Nephron progenitor cell (in vitro differentiated cells): ENCODE results near the gene RCAN2.

Experiments used
- DNase-seq: peaks from one replicate; pipeline ENCODE4 v3.0.0; 2021
- H3K27ac Mint-ChIP-seq: 2 replicates; pipeline ENCODE4 v1.8.0; 2021; ENCODE audit warnings: mild to moderate bottlenecking, moderate library complexity, mixed read lengths
- H3K27me3 Mint-ChIP-seq: 2 replicates; pipeline ENCODE4 v1.8.0; 2021; ENCODE audit warnings: mild to moderate bottlenecking, low read depth, mixed read lengths; ENCODE audit not compliant: poor library complexity
- H3K36me3 Mint-ChIP-seq: 2 replicates; pipeline ENCODE4 v1.8.0; 2021; ENCODE audit warnings: low read depth, mixed read lengths
- H3K4me1 Mint-ChIP-seq: 2 replicates; pipeline ENCODE4 v1.8.0; 2021; ENCODE audit warnings: mixed read lengths
- H3K4me3 Mint-ChIP-seq: 2 replicates; pipeline ENCODE4 v1.8.0; 2021; ENCODE audit warnings: mild to moderate bottlenecking, moderate library complexity, mixed read lengths
- H3K9me3 Mint-ChIP-seq: 2 replicates; pipeline ENCODE4 v1.8.0; 2021; ENCODE audit warnings: mild to moderate bottlenecking, moderate library complexity, mixed read lengths
- CTCF ChIP-seq: fragments of 200-600 bp; sonication (generic); IDR thresholded peaks from 2 replicates; pipeline ENCODE4 v1.5.0; 2021; ENCODE audit warnings: antibody characterized with exemption

Gene RCAN2

GRCh38 chr6:46175446-46175845, 315.8 kb downstream of the RCAN2 start:
- Mint-ChIP-seq H3K27me3 (peaks cover 33% of the 10 kb centered on the region), H3K9me3 (no peaks in the 10 kb centered on the region), H3K36me3 (no peaks in the 10 kb centered on the region), H3K27ac (no peak overlapping the region), H3K4me3 (no peak overlapping the region), H3K4me1 (peaks cover under 1% of the 10 kb centered on the region)
- no peak for DNase-seq
- TF ChIP-seq CTCF = no peak

- Mint-ChIP-seq H3K4me1 (peaks cover 6% of the 10 kb centered on the region), H3K27ac (no peak overlapping the region), H3K27me3 (peaks cover 36% of the 10 kb centered on the region), H3K9me3 (no peaks in the 10 kb centered on the region), H3K36me3 (no peaks in the 10 kb centered on the region), H3K4me3 (no peak overlapping the region)
- no peak for TF ChIP-seq CTCF
- no peak for DNase-seq
These were observed 316.3 kb downstream of the RCAN2 start for GRCh38 chr6:46174904-46175303.

GRCh38 chr6:46172176-46172575, 319.1 kb downstream of the RCAN2 start:
- peak overlapping the region; percentile 95 for H3K4me3 Mint-ChIP-seq

More at GRCh38 chr6:46172176-46172575, 319.1 kb downstream of the RCAN2 start:
- H3K9me3 Mint-ChIP-seq = no peaks in the 10 kb centered on the region
- no peak overlapping the region for H3K27ac Mint-ChIP-seq
- no peak for TF ChIP-seq CTCF
- peaks cover 27% of the 10 kb centered on the region for H3K27me3 Mint-ChIP-seq
- peaks cover 8% of the 10 kb centered on the region for H3K4me1 Mint-ChIP-seq
- H3K36me3 Mint-ChIP-seq = peaks cover 5% of the 10 kb centered on the region
- no peak for DNase-seq
